GM18519 (cell line): ENCODE data around the gene LYZ.

Experiments used
- ATAC-seq: cut with Tn5 transposase; IDR thresholded peaks from one replicate; pipeline ENCODE4 v1.9.1; 2021; ENCODE audit warnings: mild to moderate bottlenecking, moderate library complexity; ENCODE audit not compliant: unreplicated experiment, low FRiP score

Gene LYZ

GRCh38 chr12:69368171-69368570 is 20.0 kb downstream of the LYZ start:
- no peak for ATAC-seq

GRCh38 chr12:69383074-69383473 is 34.9 kb downstream of the LYZ start:
- no peak for ATAC-seq

GRCh38 chr12:69385038-69385437 is 36.9 kb downstream of the LYZ start:
- ATAC-seq = no peak

GRCh38 chr12:69386921-69387320 is 38.7 kb downstream of the LYZ start:
- no peak for ATAC-seq

GRCh38 chr12:69388371-69388770 is 40.2 kb downstream of the LYZ start:
- no peak for ATAC-seq

GRCh38 chr12:69389831-69390230 is 41.6 kb downstream of the LYZ start:
- no peak for ATAC-seq

- ATAC-seq = peak; percentile 85
Measured at GRCh38 chr12:69392179-69392928, 44.2 kb downstream of the LYZ start.

- no peak for ATAC-seq
Measured at GRCh38 chr12:69396041-69396440, 47.9 kb downstream of the LYZ start.

GRCh38 chr12:69396963-69397362 is 48.8 kb downstream of the LYZ start:
- ATAC-seq = no peak

- no peak for ATAC-seq
Measured at GRCh38 chr12:69397978-69398377, 49.8 kb downstream of the LYZ start.

- ATAC-seq = no peak
Measured at GRCh38 chr12:69401940-69402339, 53.8 kb downstream of the LYZ start.
